IMR-90 (cell line): ENCODE results near the gene KRT78. TPM values are rescaled to one million over a fixed set of nuclear protein-coding genes. Genes with fewer than 3 reads are reported as not detected.

Experiments
- ATAC-seq: fragments of 200-7000 bp; cut with Tn5 transposase; 2 replicates; pipeline ENCODE4 v1.9.1; 2020; ENCODE audit warnings: low read depth, mild to moderate bottlenecking, moderate library complexity
- BruUV-seq: library from RNA; stranded (reverse); fragments of 400-500 nt; replicated peaks from 2 replicates; lab custom pipeline; 2021; lab: Mats Ljungman, UMichigan
- CTCF ChIA-PET: fragments of 300-600 bp; formaldehyde crosslinking; extraction: SDS; loops from one replicate; lab custom pipeline; 2021; ENCODE audit warnings: antibody characterized with exemption; lab: Yijun Ruan, JAX
- POLR2A ChIA-PET: fragments of 300-600 bp; sonication (Branson Sonifier 250); formaldehyde crosslinking; loops from one replicate; lab custom pipeline; 2022; ENCODE audit warnings: antibody characterized with exemption; ENCODE audit not compliant: unreplicated experiment; lab: Charles Lee
- DNase-seq: peaks from one replicate; pipeline ENCODE4 v3.0.0; 2013
- H2AFZ ChIP-seq: replicated peaks from 2 replicates; pipeline ENCODE3; 2013; ENCODE audit warnings: low read length, mild to moderate bottlenecking; ENCODE audit not compliant: poor library complexity
- H2AK5ac ChIP-seq: 2 replicates; pipeline ENCODE4 v1.6.1; 2013; ENCODE audit warnings: low read depth, low read length, inconsistent platforms
- H2AK9ac ChIP-seq: replicated peaks from 2 replicates; pipeline ENCODE3; 2013; ENCODE audit warnings: mild to moderate bottlenecking, low read depth, low read length, moderate library complexity; ENCODE audit not compliant: poor library complexity
- H2BK120ac ChIP-seq: 2 replicates; pipeline ENCODE4 v1.6.1; 2013; ENCODE audit warnings: low read depth, low read length, inconsistent platforms
- H2BK15ac ChIP-seq: 3 replicates; pipeline ENCODE4 v1.6.1; 2013; ENCODE audit warnings: low read depth, low read length, inconsistent platforms
- H2BK20ac ChIP-seq: 2 replicates; pipeline ENCODE4 v1.6.1; 2013; ENCODE audit warnings: low read depth, mild to moderate bottlenecking, inconsistent platforms, low read length, moderate library complexity
- H2BK5ac ChIP-seq: 2 replicates; pipeline ENCODE4 v1.6.1; 2013; ENCODE audit warnings: mild to moderate bottlenecking, low read depth, low read length, inconsistent platforms; ENCODE audit not compliant: poor library complexity, severe bottlenecking
- H3K14ac ChIP-seq: replicated peaks from 2 replicates; pipeline ENCODE4 v1.6.1; 2013; ENCODE audit warnings: low read depth, low read length, inconsistent platforms
- H3K18ac ChIP-seq: 2 replicates; pipeline ENCODE4 v1.6.1; 2013; ENCODE audit warnings: low read depth, low read length, control low read depth
- H3K23ac ChIP-seq: 2 replicates; pipeline ENCODE4 v1.6.1; 2013; ENCODE audit warnings: low read depth, low read length, inconsistent platforms
- H3K27ac ChIP-seq: 2 replicates; pipeline ENCODE4 v1.5.1; 2013; ENCODE audit warnings: mild to moderate bottlenecking, control low read depth, low read length; ENCODE audit not compliant: insufficient read depth
- H3K27me3 ChIP-seq: 2 replicates; pipeline ENCODE4 v1.6.1; 2013; ENCODE audit warnings: low read length; ENCODE audit not compliant: control insufficient read depth, insufficient read depth
- H3K36me3 ChIP-seq: 2 replicates; pipeline ENCODE4 v1.6.1; 2013; ENCODE audit warnings: low read length, mixed read lengths; ENCODE audit not compliant: control insufficient read depth, insufficient read depth
- H3K4ac ChIP-seq: 2 replicates; pipeline ENCODE4 v1.6.1; 2013; ENCODE audit warnings: low read depth, low read length, inconsistent platforms
- H3K4me1 ChIP-seq: 2 replicates; pipeline ENCODE4 v1.6.1; 2013; ENCODE audit warnings: low read length, mixed read lengths; ENCODE audit not compliant: control insufficient read depth, insufficient read depth
- H3K4me2 ChIP-seq: 2 replicates; pipeline ENCODE4 v1.6.1; 2013; ENCODE audit warnings: low read depth, mild to moderate bottlenecking, control low read depth, low read length, moderate library complexity
- H3K4me3 ChIP-seq: 2 replicates; pipeline ENCODE4 v1.5.1; 2013; ENCODE audit warnings: low read depth, mild to moderate bottlenecking, control low read depth, low read length, moderate library complexity; ENCODE audit not compliant: insufficient read depth
- H3K56ac ChIP-seq: 2 replicates; pipeline ENCODE4 v1.6.1; 2013; ENCODE audit warnings: low read length, inconsistent platforms; ENCODE audit not compliant: insufficient read depth; ENCODE audit errors: extremely low read depth
- H3K79me1 ChIP-seq, 2 experiments: 2 replicates each; pipeline ENCODE4 v1.6.1; 2013; ENCODE audit warnings: low read length in 2 of 2, inconsistent platforms in 1 of 2, low read depth in 1 of 2
- H3K9ac ChIP-seq: 2 replicates; pipeline ENCODE4 v1.6.1; 2013; ENCODE audit warnings: low read depth, low read length, control low read depth
- H3K9me1 ChIP-seq: 2 replicates; pipeline ENCODE4 v1.6.1; 2013; ENCODE audit warnings: low read length, inconsistent platforms; ENCODE audit not compliant: insufficient read depth
- H3K9me3 ChIP-seq: 2 replicates; pipeline ENCODE4 v1.6.1; 2013; ENCODE audit warnings: low read length; ENCODE audit not compliant: control insufficient read depth, insufficient read depth
- H4K20me1 ChIP-seq: 2 replicates; pipeline ENCODE4 v1.6.1; 2013; ENCODE audit warnings: low read length, inconsistent platforms; ENCODE audit not compliant: insufficient read depth
- H4K5ac ChIP-seq: 2 replicates; pipeline ENCODE4 v1.6.1; 2013; ENCODE audit warnings: mild to moderate bottlenecking, low read depth, low read length, control low read depth
- H4K8ac ChIP-seq, 2 experiments: 2 replicates each; pipeline ENCODE4 v1.6.1; 2013; ENCODE audit warnings: low read depth in 2 of 2, low read length in 2 of 2, control low read depth in 1 of 2, inconsistent platforms in 1 of 2
- H4K91ac ChIP-seq: 2 replicates; pipeline ENCODE4 v1.6.1; 2013; ENCODE audit warnings: low read depth, low read length, inconsistent platforms; ENCODE audit not compliant: insufficient read depth
- BHLHE40 ChIP-seq: fragments of 150-350 bp; IDR thresholded peaks from 2 replicates; pipeline ENCODE4 v1.6.1; 2016; ENCODE audit warnings: mild to moderate bottlenecking, low read depth, low read length
- CHD1 ChIP-seq: IDR thresholded peaks from 2 replicates; pipeline ENCODE4 v1.6.1; 2012; ENCODE audit warnings: low read depth, low read length, improper control_type of control experiment
- FOS ChIP-seq: fragments of 150-350 bp; IDR thresholded peaks from 2 replicates; pipeline ENCODE4 v1.6.1; 2016; ENCODE audit warnings: low read depth, low read length
- MAZ ChIP-seq: IDR thresholded peaks from 2 replicates; pipeline ENCODE4 v1.6.1; 2012; ENCODE audit warnings: low read depth, mild to moderate bottlenecking, low read length, improper control_type of control experiment, moderate library complexity, borderline replicate concordance
- NFE2L2 ChIP-seq: fragments of 150-350 bp; IDR thresholded peaks from 2 replicates; pipeline ENCODE4 v1.6.1; 2016; ENCODE audit warnings: low read depth, mild to moderate bottlenecking, low read length
- POLR2A ChIP-seq: IDR thresholded peaks from 2 replicates; pipeline ENCODE4 v1.6.1; 2012; ENCODE audit warnings: mild to moderate bottlenecking, low read depth, low read length
- RCOR1 ChIP-seq: IDR thresholded peaks from 2 replicates; pipeline ENCODE4 v1.6.1; 2012; ENCODE audit warnings: mild to moderate bottlenecking, low read length, improper control_type of control experiment; ENCODE audit not compliant: insufficient replicate concordance
- RFX5 ChIP-seq: IDR thresholded peaks from 2 replicates; pipeline ENCODE4 v1.8.0; 2012; ENCODE audit warnings: low read depth, mild to moderate bottlenecking, low read length, moderate library complexity
- WGBS, 2 experiments: methylation state at CpG; one replicate each; pipeline versions ENCODE4 v1.1.5 to v1.1.7; 2013; ENCODE audit warnings: missing lambda C conversion rate in 2 of 2; ENCODE audit not compliant: insufficient read length in 1 of 2; ENCODE audit errors: extremely low coverage in 2 of 2; 5-methylcytosine and 5-hydroxymethylcytosine counted together
- dilution Hi-C: fragments of 300-500 bp; cut with HindIII; formaldehyde crosslinking; loops from one replicate; pipeline ENCODE4 v1.14.3; 2018; ENCODE audit warnings: low sequenced_read_pairs; ENCODE audit not compliant: unreplicated experiment
- in situ Hi-C: fragments of 300-500 bp; cut with MboI; formaldehyde crosslinking; loops from 3 replicates; pipeline ENCODE4 v1.14.3; 2019; ENCODE audit warnings: low sequenced_read_pairs, inconsistent platforms, mixed read lengths
- intact Hi-C: fragments of 100-400 bp; cut with micrococcal nuclease; formaldehyde crosslinking; loops from 2 replicates; pipeline ENCODE4 v1.10.0; 2022
- polyA plus RNA-seq, 3 experiments: library from polyadenylated mRNA; depleted of rRNA; stranded (reverse); fragments of >200 nt; gene quantifications; 2 replicates each; pipeline ENCODE4 v1.2.3, GENCODE V29; 2012; ENCODE audit warnings: low replicate concordance in 1 of 3
- total RNA-seq: library from RNA; depleted of rRNA; stranded (reverse); fragments of >200 nt; gene quantifications from 2 replicates; pipeline ENCODE4 v1.2.3, GENCODE V29; 2012
- TF ChIP-seq, protein P1 (sequence below): fragments of 150-350 bp; IDR thresholded peaks from 2 replicates; pipeline ENCODE4 v1.6.1; 2016; ENCODE audit warnings: low read depth, mild to moderate bottlenecking, low read length, moderate library complexity, borderline replicate concordance

KRT78 gene
- total and polyA plus RNA-seq, 2 of the 4 experiments (the other 2 are of a cell fraction) = not detected

- 100% methylated on average over 1 of the region's 22 CpGs; no CpG with 5 or more reads in 1 of the 2 experiments for WGBS, 2 experiments
- peaks cover 4% of the 10 kb centered on the region; the same call in 1 of the 2 replicates for H3K27me3 ChIP-seq
- H2BK20ac ChIP-seq = peak within 1 kb of the TSS; percentile 62; the same call in 1 of the 2 replicates
- H4K5ac ChIP-seq = no peak within 1 kb of the TSS
- peak within 1 kb of the TSS; percentile 49; the same call in 1 of the 2 replicates for H2AK5ac ChIP-seq
- H3K14ac ChIP-seq = no peak within 1 kb of the TSS
- no peak within 1 kb of the TSS for H2BK5ac ChIP-seq
- H3K9me1 ChIP-seq = peaks cover 20% of the 10 kb centered on the region
- TF ChIP-seq CHD1 (no peak), FOS (no peak), POLR2A (no peak), NFE2L2 (no peak), BHLHE40 (no peak), RCOR1 (no peak), RFX5 (no peak), MAZ (no peak)
- TF ChIP-seq, protein P1, sequence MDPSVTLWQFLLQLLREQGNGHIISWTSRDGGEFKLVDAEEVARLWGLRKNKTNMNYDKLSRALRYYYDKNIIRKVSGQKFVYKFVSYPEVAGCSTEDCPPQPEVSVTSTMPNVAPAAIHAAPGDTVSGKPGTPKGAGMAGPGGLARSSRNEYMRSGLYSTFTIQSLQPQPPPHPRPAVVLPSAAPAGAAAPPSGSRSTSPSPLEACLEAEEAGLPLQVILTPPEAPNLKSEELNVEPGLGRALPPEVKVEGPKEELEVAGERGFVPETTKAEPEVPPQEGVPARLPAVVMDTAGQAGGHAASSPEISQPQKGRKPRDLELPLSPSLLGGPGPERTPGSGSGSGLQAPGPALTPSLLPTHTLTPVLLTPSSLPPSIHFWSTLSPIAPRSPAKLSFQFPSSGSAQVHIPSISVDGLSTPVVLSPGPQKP = no peak
- H3K4me1 ChIP-seq = peaks cover 18% of the 10 kb centered on the region
- ATAC-seq = no peak
- H3K4ac ChIP-seq = no peak within 1 kb of the TSS
- no peak within 1 kb of the TSS for H3K9ac ChIP-seq
- H3K18ac ChIP-seq = no peak within 1 kb of the TSS
- H2BK15ac ChIP-seq = no peak within 1 kb of the TSS
- H2AFZ ChIP-seq = no peak within 1 kb of the TSS
- H3K23ac ChIP-seq = no peak within 1 kb of the TSS
- H3K4me2 ChIP-seq = no peak within 1 kb of the TSS
- no peak within 1 kb of the TSS for H4K8ac ChIP-seq
- no TSS peak for BruUV-seq
- H3K27ac ChIP-seq = no peak within 1 kb of the TSS
- no peaks in the 10 kb centered on the region for H3K79me1 ChIP-seq
- H3K56ac ChIP-seq = no peak within 1 kb of the TSS
- ChIA-PET POLR2A (no interaction called here), CTCF (no interaction called here)
- intact Hi-C loops (no loop called here), dilution Hi-C loops (no loop called here), in situ Hi-C loops (no loop called here)
- H4K20me1 ChIP-seq = no peaks in the 10 kb centered on the region
- no peaks in the 10 kb centered on the region for H3K9me3 ChIP-seq
- no peak for DNase-seq
- H3K4me3 ChIP-seq = no peak within 1 kb of the TSS
- no peak within 1 kb of the TSS for H2AK9ac ChIP-seq
- H3K36me3 ChIP-seq = no peaks in the 10 kb centered on the region
- H2BK120ac ChIP-seq = peak within 1 kb of the TSS; percentile 54
- peak within 1 kb of the TSS; percentile 81 for H4K91ac ChIP-seq
These were observed 14.7 kb downstream of the KRT78 start, which contains the start of gene KRT79 for GRCh38 chr12:52833922-52834726. Gene KRT79, minus strand, starts transcription at chr12:52834311. Its CDS starts 51 bp downstream, at chr12:52834260.
